Right cardiac atrium (tissue), 5 donors: ENCODE results near the gene ABI1. TPM values are rescaled to one million over a fixed set of nuclear protein-coding genes. Genes with fewer than 3 reads are reported as not detected.

Experiments
- ATAC-seq, 2 donors: fragments of 200-7000 bp; cut with Tn5 transposase; one replicate each; pipeline versions ENCODE4 v1.8.0 to v1.9.1; 2020; ENCODE audit warnings: moderate library complexity in 2 of 2, mild to moderate bottlenecking in 1 of 2
- DNase-seq, 3 donors: peaks; one replicate each; pipeline ENCODE4 v3.0.0-alpha.2; 2020
- H3K27ac ChIP-seq: one replicate; pipeline ENCODE4 v1.5.1; 2013; ENCODE audit warnings: mild to moderate bottlenecking, low read length, control low read depth, moderate library complexity
- H3K27me3 ChIP-seq: one replicate; pipeline ENCODE4 v1.6.1; 2013; ENCODE audit not compliant: control insufficient read depth, insufficient read depth
- H3K4me1 ChIP-seq: one replicate; pipeline ENCODE4 v1.6.1; 2013; ENCODE audit warnings: low read length; ENCODE audit not compliant: control insufficient read depth, insufficient read depth
- H3K4me3 ChIP-seq: one replicate; pipeline ENCODE4 v1.5.1; 2013; ENCODE audit warnings: low read length, control low read depth
- H3K9me3 ChIP-seq: one replicate; pipeline ENCODE4 v1.6.1; 2013; ENCODE audit warnings: low read length; ENCODE audit not compliant: control insufficient read depth
- WGBS: extraction: QIAGEN DNeasy Blood & Tissue Kit; methylation state at CpG from one replicate; pipeline ENCODE4 v1.1.7; 2013; 5-methylcytosine and 5-hydroxymethylcytosine counted together
- intact Hi-C, 4 donors: fragments of 100-400 bp; cut with DNase I; formaldehyde crosslinking; loops; one replicate each; pipeline versions ENCODE4 v1.11.0 to v1.14.0; 2022 to 2023
- polyA plus RNA-seq: library from polyadenylated mRNA; stranded (reverse); fragments of 200-250 nt; gene quantifications from one replicate; pipeline ENCODE4 v1.2.3, GENCODE V29; 2013
- total RNA-seq, 4 donors: library from RNA; stranded (reverse); fragmentation: NEBNext Ultra II Directional; extraction: Animal tissue kit (Norgen Biotek cat#: 25700); gene quantifications; one replicate each; pipeline ENCODE4 v1.2.1, GENCODE V29; 2021
- donor health status: healthy with polysubstance abuse.
- donor health status: DM: no; HTN: yes; CAD: no.
- donor health status: DM: no; HTN: no; CAD: no.
- donor health status: DM: no; HTN: yes; CAD: no; lungs with severe emphysema.
- donor health status: DM: yes; HTN: yes; CAD: no.

The ABI1 gene
- total and polyA plus RNA-seq, 5 donors, result 9.6 to 28.2 (median 26.3) TPM

- ATAC-seq, result no peak
- no peaks in the 10 kb centered on the region for H3K27me3 ChIP-seq
Observed at GRCh38 chr10:26728957-26729356, 131.8 kb downstream of the ABI1 start.

GRCh38 chr10:26727005-26727404 is 133.8 kb downstream of the ABI1 start:
- Histone ChIP-seq H3K27me3 (no peaks in the 10 kb centered on the region), H3K9me3 (no peaks in the 10 kb centered on the region), H3K4me3 (no peak overlapping the region), H3K27ac (no peak overlapping the region), H3K4me1 (no peaks in the 10 kb centered on the region)
- no peak for ATAC-seq
- 100% methylated on average over 1 of the region's 1 CpG for WGBS
- intact Hi-C loops, result loop anchor here (2.0 to 5.0 kb wide), 3 partner anchors 150 to 156 kb away; no protein-coding TSS in a partner anchor
- no peak for DNase-seq

More at GRCh38 chr10:26728957-26729356, 131.8 kb downstream of the ABI1 start:
- Histone ChIP-seq H3K27ac (no peak overlapping the region), H3K9me3 (no peaks in the 10 kb centered on the region), H3K4me1 (no peaks in the 10 kb centered on the region), H3K4me3 (no peak overlapping the region)
- intact Hi-C loops, result loop anchor here in 3 of 4 donors (5.0 kb wide), 2 partner anchors 148 to 153 kb away; no protein-coding TSS in a partner anchor
- 91% methylated on average over 7 of the region's 7 CpGs for WGBS
- no peak for DNase-seq

GRCh38 chr10:26725837-26726727 is 134.7 kb downstream of the ABI1 start:
- peak; percentile 60 to 62 for ATAC-seq
- Histone ChIP-seq H3K9me3 (no peaks in the 10 kb centered on the region), H3K27me3 (no peaks in the 10 kb centered on the region), H3K4me3 (no peak overlapping the region), H3K27ac (no peak overlapping the region), H3K4me1 (no peaks in the 10 kb centered on the region)
- peak; percentile 67 to 84 (median 76) for DNase-seq
- 50% methylated on average over 8 of the region's 8 CpGs for WGBS
- intact Hi-C loops, result loop anchor here (2.0 to 5.0 kb wide), 3 partner anchors 151 to 157 kb away; no protein-coding TSS in a partner anchor

- DNase-seq (no peak), ATAC-seq (no peak)
- Histone ChIP-seq H3K27ac (no peak overlapping the region), H3K9me3 (no peaks in the 10 kb centered on the region), H3K27me3 (no peaks in the 10 kb centered on the region), H3K4me1 (no peaks in the 10 kb centered on the region), H3K4me3 (no peak overlapping the region)
- intact Hi-C loops, result no loop called here
- WGBS, result 83% methylated on average over 4 of the region's 4 CpGs
Observed at GRCh38 chr10:26723016-26723415, 137.7 kb downstream of the ABI1 start.

- no peak for DNase-seq
- 94% methylated on average over 7 of the region's 7 CpGs for WGBS
- Histone ChIP-seq H3K27me3 (no peaks in the 10 kb centered on the region), H3K4me1 (no peaks in the 10 kb centered on the region), H3K9me3 (no peaks in the 10 kb centered on the region), H3K4me3 (no peak overlapping the region), H3K27ac (no peak overlapping the region)
- intact Hi-C loops, result no loop called here
- ATAC-seq, result no peak
Observed at GRCh38 chr10:26721561-26721960, 139.2 kb downstream of the ABI1 start.

- DNase-seq (no peak), ATAC-seq (no peak)
- Histone ChIP-seq H3K9me3 (no peaks in the 10 kb centered on the region), H3K4me1 (no peaks in the 10 kb centered on the region), H3K27ac (no peak overlapping the region), H3K4me3 (no peak overlapping the region), H3K27me3 (no peaks in the 10 kb centered on the region)
- intact Hi-C loops, result no loop called here
- 91% methylated on average over 7 of the region's 7 CpGs for WGBS
Observed at GRCh38 chr10:26717476-26717875, 143.3 kb downstream of the ABI1 start.

GRCh38 chr10:26715137-26715487 is 145.6 kb downstream of the ABI1 start:
- DNase-seq (no peak), ATAC-seq (no peak)
- H3K4me3 ChIP-seq, result no peak overlapping the region
- H3K9me3 ChIP-seq, result no peaks in the 10 kb centered on the region
- no peaks in the 10 kb centered on the region for H3K27me3 ChIP-seq
- H3K27ac ChIP-seq, result no peak overlapping the region
- no peaks in the 10 kb centered on the region for H3K4me1 ChIP-seq
- 94% methylated on average over 2 of the region's 2 CpGs for WGBS
- intact Hi-C loops, result no loop called here

- H3K9me3 ChIP-seq, result no peaks in the 10 kb centered on the region
- 100% methylated on average over 1 of the region's 1 CpG for WGBS
- no peak overlapping the region for H3K27ac ChIP-seq
- intact Hi-C loops, result no loop called here
- H3K4me1 ChIP-seq, result no peaks in the 10 kb centered on the region
- ATAC-seq, result peak in 1 of 2 donors; percentile 31
- H3K4me3 ChIP-seq, result no peak overlapping the region
- H3K27me3 ChIP-seq, result no peaks in the 10 kb centered on the region
- no peak for DNase-seq
Observed at GRCh38 chr10:26714415-26715136, 146.2 kb downstream of the ABI1 start.

- Histone ChIP-seq H3K4me3 (no peak overlapping the region), H3K9me3 (no peaks in the 10 kb centered on the region), H3K27ac (no peak overlapping the region), H3K4me1 (no peaks in the 10 kb centered on the region), H3K27me3 (no peaks in the 10 kb centered on the region)
- intact Hi-C loops, result no loop called here
- DNase-seq, result no peak
- WGBS, result 89% methylated on average over 5 of the region's 5 CpGs
- ATAC-seq, result no peak
Observed at GRCh38 chr10:26711324-26711723, 149.4 kb downstream of the ABI1 start.

- DNase-seq, result no peak
- ATAC-seq, result no peak
- no peaks in the 10 kb centered on the region for H3K9me3 ChIP-seq
- H3K4me3 ChIP-seq, result no peak overlapping the region
- 88% methylated on average over 10 of the region's 10 CpGs for WGBS
- intact Hi-C loops, result no loop called here
- H3K27me3 ChIP-seq, result no peaks in the 10 kb centered on the region
- no peaks in the 10 kb centered on the region for H3K4me1 ChIP-seq
- no peak overlapping the region for H3K27ac ChIP-seq
Observed at GRCh38 chr10:26706936-26707335, 153.8 kb downstream of the ABI1 start.

GRCh38 chr10:26706206-26706605 is 154.6 kb downstream of the ABI1 start:
- intact Hi-C loops, result no loop called here
- Histone ChIP-seq H3K9me3 (no peaks in the 10 kb centered on the region), H3K27ac (no peak overlapping the region), H3K4me1 (no peaks in the 10 kb centered on the region), H3K27me3 (no peaks in the 10 kb centered on the region), H3K4me3 (no peak overlapping the region)
- 73% methylated on average over 6 of the region's 6 CpGs for WGBS
- DNase-seq, result peak in 1 of 3 donors; percentile 62
- ATAC-seq, result peak; percentile 31 to 45
